ENCODE measurements around the gene CCDC71.

The CCDC71 gene

GRCh38 chr3:49198161-49198560 lies 32.0 kb upstream of the CCDC71 start:
- H3K4me3 ChIP-seq (ENCODE audit: low read depth, low read length) = no peak overlapping the region
- no peak for TF ChIP-seq CTCF (IDR thresholded peaks at IDR 0.05; ENCODE audit: borderline replicate concordance, insufficient read depth, low read depth, low read length)

- H3K4me3 ChIP-seq (ENCODE audit: low read depth, low read length) = no peak overlapping the region
- no peak for TF ChIP-seq CTCF (IDR thresholded peaks at IDR 0.05; ENCODE audit: borderline replicate concordance, insufficient read depth, low read depth, low read length)
Observed at GRCh38 chr3:49191741-49192140, 25.6 kb upstream of the CCDC71 start.

GRCh38 chr3:49183873-49184272 lies 17.7 kb upstream of the CCDC71 start:
- TF ChIP-seq CTCF (IDR thresholded peaks at IDR 0.05; ENCODE audit: borderline replicate concordance, insufficient read depth, low read depth, low read length) = no peak

GRCh38 chr3:49182682-49183081 lies 16.6 kb upstream of the CCDC71 start:
- H3K4me3 ChIP-seq (ENCODE audit: low read depth, low read length) = no peak overlapping the region
- TF ChIP-seq CTCF (IDR thresholded peaks at IDR 0.05; ENCODE audit: borderline replicate concordance, insufficient read depth, low read depth, low read length) = no peak

More at GRCh38 chr3:49183873-49184272, 17.7 kb upstream of the CCDC71 start:
- no peak overlapping the region for H3K4me3 ChIP-seq (ENCODE audit: low read depth, low read length)

- no peak for TF ChIP-seq CTCF (IDR thresholded peaks at IDR 0.05; ENCODE audit: borderline replicate concordance, insufficient read depth, low read depth, low read length)
- H3K4me3 ChIP-seq (ENCODE audit: low read depth, low read length) = no peak overlapping the region
Observed at GRCh38 chr3:49181351-49181750, 15.2 kb upstream of the CCDC71 start.

- TF ChIP-seq CTCF (IDR thresholded peaks at IDR 0.05; ENCODE audit: borderline replicate concordance, insufficient read depth, low read depth, low read length) = no peak
- no peak overlapping the region for H3K4me3 ChIP-seq (ENCODE audit: low read depth, low read length)
Observed at GRCh38 chr3:49180116-49180515, 14.0 kb upstream of the CCDC71 start.

GRCh38 chr3:49177073-49177472 lies 10.9 kb upstream of the CCDC71 start:
- no peak overlapping the region for H3K4me3 ChIP-seq (ENCODE audit: low read depth, low read length)
- TF ChIP-seq CTCF (IDR thresholded peaks at IDR 0.05; ENCODE audit: borderline replicate concordance, insufficient read depth, low read depth, low read length) = no peak
